GM12878 (cell line): Measurements from ENCODE around the gene AGBL1. TPM values are rescaled to one million over a fixed set of nuclear protein-coding genes. Genes with fewer than 3 reads are reported as not detected.

ENCODE experiments used
- ATAC-seq: fragments of 200-7000 bp; cut with Tn5 transposase; 3 replicates; pipeline ENCODE4 v1.9.1; 2020; ENCODE audit warnings: mild to moderate bottlenecking, moderate library complexity
- BruUV-seq: library from RNA; stranded (reverse); fragments of 400-500 nt; replicated peaks from 2 replicates; lab custom pipeline; 2021; lab: Mats Ljungman, UMichigan
- CTCF ChIA-PET: fragments of 300-600 bp; sonication (Branson Sonifier 250); formaldehyde crosslinking; extraction: SDS; loops from one replicate; lab custom pipeline; 2021; ENCODE audit warnings: inconsistent platforms; lab: Yijun Ruan, JAX
- POLR2A ChIA-PET: fragments of 350-600 bp; formaldehyde crosslinking; extraction: SDS; loops from one replicate; lab custom pipeline; 2021; ENCODE audit warnings: inconsistent platforms; lab: Charles Lee
- RAD21 ChIA-PET: fragments of 300-600 bp; sonication (Branson Sonifier 250); formaldehyde crosslinking; loops from one replicate; lab custom pipeline; 2023; ENCODE audit warnings: antibody characterized with exemption; ENCODE audit not compliant: unreplicated experiment; lab: Charles Lee
- SMC1A ChIA-PET: fragments of 300-600 bp; sonication (Branson Sonifier 250); formaldehyde crosslinking; loops from one replicate; lab custom pipeline; 2023; ENCODE audit not compliant: unreplicated experiment, uncharacterized antibody; lab: Charles Lee
- DNase-seq: peaks from one replicate; pipeline ENCODE4 v3.0.0-alpha.2; 2011; ENCODE audit warnings: low read depth, low spot score
- FAIRE-seq: peaks from 3 replicates; lab custom pipeline; 2011; peaks lifted over from hg19 to GRCh38; lab: Jason Lieb, UNC
- H2AFZ ChIP-seq: 2 replicates; pipeline ENCODE4 v1.6.0; 2011; ENCODE audit warnings: low read depth, low read length, control low read depth; ENCODE audit not compliant: control insufficient read depth
- H3K27ac ChIP-seq: 2 replicates; pipeline ENCODE4 v1.5.1; 2011; ENCODE audit warnings: control low read depth; ENCODE audit not compliant: control insufficient read depth, insufficient read depth
- H3K27me3 ChIP-seq, 2 experiments: replicated peaks in 1 of 2; 2 replicates each; pipeline versions ENCODE4 v1.6.0 to v1.6.1; 2011; ENCODE audit warnings: low read length in 1 of 2; ENCODE audit not compliant: control insufficient read depth in 2 of 2, insufficient read depth in 2 of 2
- H3K36me3 ChIP-seq, 2 experiments: 2 replicates each; pipeline ENCODE4 v1.5.1; 2011; ENCODE audit warnings: low read length in 1 of 2; ENCODE audit not compliant: control insufficient read depth in 2 of 2, insufficient read depth in 2 of 2
- H3K4me1 ChIP-seq: 2 replicates; pipeline ENCODE4 v1.6.1; 2011; ENCODE audit warnings: mild to moderate bottlenecking, low read length, moderate library complexity, mixed read lengths; ENCODE audit not compliant: control insufficient read depth, insufficient read depth
- H3K4me2 ChIP-seq: 2 replicates; pipeline ENCODE4 v1.6.0; 2011; ENCODE audit warnings: control low read depth; ENCODE audit not compliant: control insufficient read depth, insufficient read depth
- H3K4me3 ChIP-seq: fragments of 200-600 bp; sonication (generic); 2 replicates; pipeline ENCODE4 v1.5.1; 2016
- H3K79me2 ChIP-seq: 2 replicates; pipeline ENCODE4 v1.6.0; 2011; ENCODE audit warnings: low read length; ENCODE audit not compliant: control insufficient read depth, insufficient read depth
- H3K9ac ChIP-seq: 2 replicates; pipeline ENCODE4 v1.8.0; 2011; ENCODE audit warnings: low read length, control low read depth, mixed read lengths; ENCODE audit not compliant: control insufficient read depth, insufficient read depth
- H3K9me3 ChIP-seq: replicated peaks from 3 replicates; pipeline ENCODE4 v1.5.1; 2011; ENCODE audit warnings: mild to moderate bottlenecking, low read length; ENCODE audit not compliant: control insufficient read depth, insufficient read depth
- H4K20me1 ChIP-seq: 2 replicates; pipeline ENCODE4 v1.6.0; 2011; ENCODE audit not compliant: control insufficient read depth, insufficient read depth
- CBX5 ChIP-seq: sonication (generic); IDR thresholded peaks from 2 replicates; pipeline ENCODE4 v1.6.1; 2016; ENCODE audit warnings: low read depth, moderate library complexity, mild to moderate bottlenecking, inconsistent platforms
- FOXM1 ChIP-seq: IDR thresholded peaks from 2 replicates; pipeline ENCODE4 v1.6.1; 2012; ENCODE audit warnings: low read depth, mild to moderate bottlenecking, inconsistent platforms, low read length, moderate library complexity
- SPI1 ChIP-seq: IDR thresholded peaks from 2 replicates; pipeline ENCODE4 v1.6.1; 2011; ENCODE audit warnings: low read depth, mild to moderate bottlenecking, low read length, moderate library complexity, borderline replicate concordance; ENCODE audit not compliant: insufficient read depth
- WGBS: methylation state at CpG from one replicate; pipeline ENCODE4 v1.1.6; 2016; ENCODE audit warnings: low lambda C conversion rate; ENCODE audit not compliant: insufficient replicate concordance, insufficient coverage; ENCODE audit errors: missing lambda C conversion rate; 5-methylcytosine and 5-hydroxymethylcytosine counted together
- in situ Hi-C: fragments of 300-500 bp; cut with MboI; formaldehyde crosslinking; loops from 9 replicates; pipeline ENCODE4 v1.14.3; 2018; ENCODE audit warnings: mixed read lengths
- intact Hi-C: fragments of 100-400 bp; cut with micrococcal nuclease; formaldehyde crosslinking; loops from one replicate; pipeline ENCODE4 v1.14.2; 2022; ENCODE audit not compliant: unreplicated experiment
- polyA plus RNA-seq, 11 experiments: library from polyadenylated mRNA; depleted of rRNA in 4 of 11; unstranded in 6 of 11; stranded (reverse) in 5 of 11; fragments of >200 nt; fragmentation: Nextera tagmentation in 4 of 11; fragmentation: Illumina TruSeq in 1 of 11; extraction: Ambion mirVana in 4 of 11; extraction: Trizol in 1 of 11; gene quantifications; 1 replicate in 1 of 11; 2 replicates in 10 of 11; pipeline versions ENCODE4 v1.2.1 to v1.2.3, GENCODE V29; 2011 to 2016; ENCODE audit warnings: inconsistent platforms in 2 of 11, missing spikeins in 2 of 11, low read depth in 1 of 11
- total RNA-seq, 4 experiments: library from RNA; depleted of rRNA in 3 of 4; stranded (reverse); fragments of >200 nt in 3 of 4; fragmentation: Illumina TruSeq in 1 of 4; extraction: Trizol in 1 of 4; gene quantifications; 2 replicates each; pipeline versions ENCODE4 v1.2.1 to v1.2.3, GENCODE V29; 2013 to 2021
- TF ChIP-seq, protein P1 (sequence below): IDR thresholded peaks from 2 replicates; pipeline ENCODE4 v1.6.1; 2012; ENCODE audit warnings: mild to moderate bottlenecking, low read depth, low read length
- TF ChIP-seq, protein P2 (sequence below): fragments of 450-650 bp; IDR thresholded peaks from 2 replicates; pipeline ENCODE4 v1.6.1; 2016; ENCODE audit warnings: mild to moderate bottlenecking, moderate library complexity, borderline replicate concordance

The AGBL1 gene
- total and polyA plus RNA-seq, 10 of the 15 experiments (the other 5 are each of a cell fraction or from before 2014, with no cell fraction given), result not detected

- TF ChIP-seq FOXM1 (no peak), SPI1 (no peak)
- H3K9me3 ChIP-seq, result no peaks in the 10 kb centered on the region
- intact Hi-C loops (no loop called here), in situ Hi-C loops (no loop called here)
- POLR2A ChIA-PET, result interaction anchor here (1.1 kb wide), 1 partner anchor 22 kb away, joined by 3 read pairs; no protein-coding TSS in a partner anchor
- DNase-seq, result no peak
- SMC1A ChIA-PET, result no interaction called here
- no peak overlapping the region for H3K27ac ChIP-seq
- no peak overlapping the region for H3K4me3 ChIP-seq
- no peak overlapping the region for H2AFZ ChIP-seq
- H3K4me2 ChIP-seq, result no peak overlapping the region
- 11% methylated on average over 3 of the region's 3 CpGs for WGBS
- RAD21 ChIA-PET, result no interaction called here
- H3K4me1 ChIP-seq, result no peaks in the 10 kb centered on the region
- no peaks in the 10 kb centered on the region for H4K20me1 ChIP-seq
- H3K9ac ChIP-seq, result no peak overlapping the region
- no peaks in the 10 kb centered on the region for H3K27me3 ChIP-seq
- H3K79me2 ChIP-seq, result no peaks in the 10 kb centered on the region
- no TSS peak for BruUV-seq
- CTCF ChIA-PET, result no interaction called here
- no peak for ATAC-seq
- FAIRE-seq, result no peak
- no peaks in the 10 kb centered on the region for H3K36me3 ChIP-seq
These were observed 717.5 kb downstream of the AGBL1 start for GRCh38 chr15:86797135-86797534.

GRCh38 chr15:86799226-86799625 is 719.6 kb downstream of the AGBL1 start:
- WGBS, result 0% methylated on average over 3 of the region's 3 CpGs
- in situ Hi-C loops, result no loop called here
- Histone ChIP-seq H3K27me3 (no peaks in the 10 kb centered on the region), H3K4me2 (no peak overlapping the region), H3K9ac (no peak overlapping the region), H3K4me3 (no peak overlapping the region), H4K20me1 (no peaks in the 10 kb centered on the region), H3K4me1 (no peaks in the 10 kb centered on the region), H2AFZ (no peak overlapping the region), H3K36me3 (no peaks in the 10 kb centered on the region), H3K79me2 (no peaks in the 10 kb centered on the region), H3K27ac (no peak overlapping the region), H3K9me3 (no peaks in the 10 kb centered on the region)
- intact Hi-C loops, result no loop called here
- DNase-seq (no peak), FAIRE-seq (no peak), ATAC-seq (no peak)
- ChIA-PET CTCF (no interaction called here), RAD21 (no interaction called here), POLR2A (no interaction called here), SMC1A (no interaction called here)
- no peak for TF ChIP-seq CBX5
- TF ChIP-seq, protein P1, sequence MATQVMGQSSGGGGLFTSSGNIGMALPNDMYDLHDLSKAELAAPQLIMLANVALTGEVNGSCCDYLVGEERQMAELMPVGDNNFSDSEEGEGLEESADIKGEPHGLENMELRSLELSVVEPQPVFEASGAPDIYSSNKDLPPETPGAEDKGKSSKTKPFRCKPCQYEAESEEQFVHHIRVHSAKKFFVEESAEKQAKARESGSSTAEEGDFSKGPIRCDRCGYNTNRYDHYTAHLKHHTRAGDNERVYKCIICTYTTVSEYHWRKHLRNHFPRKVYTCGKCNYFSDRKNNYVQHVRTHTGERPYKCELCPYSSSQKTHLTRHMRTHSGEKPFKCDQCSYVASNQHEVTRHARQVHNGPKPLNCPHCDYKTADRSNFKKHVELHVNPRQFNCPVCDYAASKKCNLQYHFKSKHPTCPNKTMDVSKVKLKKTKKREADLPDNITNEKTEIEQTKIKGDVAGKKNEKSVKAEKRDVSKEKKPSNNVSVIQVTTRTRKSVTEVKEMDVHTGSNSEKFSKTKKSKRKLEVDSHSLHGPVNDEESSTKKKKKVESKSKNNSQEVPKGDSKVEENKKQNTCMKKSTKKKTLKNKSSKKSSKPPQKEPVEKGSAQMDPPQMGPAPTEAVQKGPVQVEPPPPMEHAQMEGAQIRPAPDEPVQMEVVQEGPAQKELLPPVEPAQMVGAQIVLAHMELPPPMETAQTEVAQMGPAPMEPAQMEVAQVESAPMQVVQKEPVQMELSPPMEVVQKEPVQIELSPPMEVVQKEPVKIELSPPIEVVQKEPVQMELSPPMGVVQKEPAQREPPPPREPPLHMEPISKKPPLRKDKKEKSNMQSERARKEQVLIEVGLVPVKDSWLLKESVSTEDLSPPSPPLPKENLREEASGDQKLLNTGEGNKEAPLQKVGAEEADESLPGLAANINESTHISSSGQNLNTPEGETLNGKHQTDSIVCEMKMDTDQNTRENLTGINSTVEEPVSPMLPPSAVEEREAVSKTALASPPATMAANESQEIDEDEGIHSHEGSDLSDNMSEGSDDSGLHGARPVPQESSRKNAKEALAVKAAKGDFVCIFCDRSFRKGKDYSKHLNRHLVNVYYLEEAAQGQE, result no peak
- TF ChIP-seq, protein P2, sequence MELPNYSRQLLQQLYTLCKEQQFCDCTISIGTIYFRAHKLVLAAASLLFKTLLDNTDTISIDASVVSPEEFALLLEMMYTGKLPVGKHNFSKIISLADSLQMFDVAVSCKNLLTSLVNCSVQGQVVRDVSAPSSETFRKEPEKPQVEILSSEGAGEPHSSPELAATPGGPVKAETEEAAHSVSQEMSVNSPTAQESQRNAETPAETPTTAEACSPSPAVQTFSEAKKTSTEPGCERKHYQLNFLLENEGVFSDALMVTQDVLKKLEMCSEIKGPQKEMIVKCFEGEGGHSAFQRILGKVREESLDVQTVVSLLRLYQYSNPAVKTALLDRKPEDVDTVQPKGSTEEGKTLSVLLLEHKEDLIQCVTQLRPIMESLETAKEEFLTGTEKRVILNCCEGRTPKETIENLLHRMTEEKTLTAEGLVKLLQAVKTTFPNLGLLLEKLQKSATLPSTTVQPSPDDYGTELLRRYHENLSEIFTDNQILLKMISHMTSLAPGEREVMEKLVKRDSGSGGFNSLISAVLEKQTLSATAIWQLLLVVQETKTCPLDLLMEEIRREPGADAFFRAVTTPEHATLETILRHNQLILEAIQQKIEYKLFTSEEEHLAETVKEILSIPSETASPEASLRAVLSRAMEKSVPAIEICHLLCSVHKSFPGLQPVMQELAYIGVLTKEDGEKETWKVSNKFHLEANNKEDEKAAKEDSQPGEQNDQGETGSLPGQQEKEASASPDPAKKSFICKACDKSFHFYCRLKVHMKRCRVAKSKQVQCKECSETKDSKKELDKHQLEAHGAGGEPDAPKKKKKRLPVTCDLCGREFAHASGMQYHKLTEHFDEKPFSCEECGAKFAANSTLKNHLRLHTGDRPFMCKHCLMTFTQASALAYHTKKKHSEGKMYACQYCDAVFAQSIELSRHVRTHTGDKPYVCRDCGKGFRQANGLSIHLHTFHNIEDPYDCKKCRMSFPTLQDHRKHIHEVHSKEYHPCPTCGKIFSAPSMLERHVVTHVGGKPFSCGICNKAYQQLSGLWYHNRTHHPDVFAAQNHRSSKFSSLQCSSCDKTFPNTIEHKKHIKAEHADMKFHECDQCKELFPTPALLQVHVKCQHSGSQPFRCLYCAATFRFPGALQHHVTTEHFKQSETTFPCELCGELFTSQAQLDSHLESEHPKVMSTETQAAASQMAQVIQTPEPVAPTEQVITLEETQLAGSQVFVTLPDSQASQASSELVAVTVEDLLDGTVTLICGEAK, result no peak
- no TSS peak for BruUV-seq
